K562 (cell line): ENCODE results near the gene GPATCH3. TPM values are rescaled to one million over a fixed set of nuclear protein-coding genes. Genes with fewer than 3 reads are reported as not detected.

ENCODE experiments used
- CHD1 ChIP-seq: fragments of 200-600 bp; sonication (generic); IDR thresholded peaks from one replicate; pipeline ENCODE4 v1.6.1; 2012; ENCODE audit warnings: mild to moderate bottlenecking, moderate library complexity, low read length, inconsistent platforms
- FOXA3 ChIP-seq, 2 experiments: fragments of 450-650 bp in 1 of 2; sonication (generic) in 1 of 2; formaldehyde crosslinking; IDR thresholded peaks in 1 of 2; conservative IDR thresholded peaks in 1 of 2; 2 replicates each; pipeline versions ENCODE4 v1.4.0 to v1.8.0; 2020 to 2022; ENCODE audit warnings: mild to moderate bottlenecking in 2 of 2, missing genetic modification reagents in 1 of 2
- HDGF ChIP-seq: fragments of 450-650 bp; IDR thresholded peaks from 2 replicates; pipeline ENCODE4 v1.6.1; 2016
- HNRNPLL ChIP-seq: fragments of 200-400 bp; formaldehyde crosslinking; IDR thresholded peaks from 2 replicates; pipeline ENCODE4 v1.6.1; 2017; ENCODE audit warnings: low read length, low read depth, mild to moderate bottlenecking; ENCODE audit not compliant: poor library complexity, severe bottlenecking
- NFXL1 ChIP-seq: fragments of 450-650 bp; formaldehyde crosslinking; IDR thresholded peaks from 2 replicates; pipeline ENCODE4 v1.4.0; 2021; ENCODE audit warnings: mild to moderate bottlenecking
- NR1H2 ChIP-seq: sonication (generic); formaldehyde crosslinking; IDR thresholded peaks from 2 replicates; pipeline ENCODE4 v1.4.0; 2020; ENCODE audit warnings: mild to moderate bottlenecking, missing genetic modification reagents
- PHB ChIP-seq: fragments of 250-450 bp; sonication (Bioruptor Pico); IDR thresholded peaks from 2 replicates; pipeline ENCODE4 v1.5.0; 2021
- POLR2AphosphoS5 ChIP-seq: IDR thresholded peaks from 2 replicates; pipeline ENCODE4 v1.6.1; 2011; ENCODE audit warnings: mild to moderate bottlenecking, low read depth, low read length, moderate library complexity; ENCODE audit not compliant: control insufficient read depth, insufficient read depth
- POLR2G ChIP-seq: fragments of 200-400 bp; formaldehyde crosslinking; IDR thresholded peaks from 2 replicates; pipeline ENCODE4 v1.6.1; 2017; ENCODE audit warnings: low read depth, mild to moderate bottlenecking, antibody characterized with exemption, low read length, moderate library complexity
- POU5F1 ChIP-seq: fragments of 150-350 bp; IDR thresholded peaks from 2 replicates; pipeline ENCODE4 v1.6.1; 2014; ENCODE audit warnings: borderline replicate concordance, low read length, low read depth, mild to moderate bottlenecking; ENCODE audit not compliant: partially characterized antibody
- PTTG1 ChIP-seq: fragments of 450-650 bp; IDR thresholded peaks from 2 replicates; pipeline ENCODE4 v1.6.1; 2016; ENCODE audit warnings: low read depth, mild to moderate bottlenecking, missing genetic modification characterization, missing compliant biosample characterization
- SMAD2 ChIP-seq: fragments of 150-350 bp; IDR thresholded peaks from 2 replicates; pipeline ENCODE4 v1.6.1; 2014; ENCODE audit warnings: low read depth, mild to moderate bottlenecking, low read length
- SOX6 ChIP-seq: fragments of 450-650 bp; IDR thresholded peaks from 2 replicates; pipeline ENCODE4 v1.6.1; 2014; ENCODE audit warnings: mild to moderate bottlenecking
- SPI1 ChIP-seq: IDR thresholded peaks from 2 replicates; pipeline ENCODE4 v1.6.1; 2011; ENCODE audit warnings: low read depth, low read length, control low read depth, borderline replicate concordance
- TBP ChIP-seq: optimal IDR thresholded peaks from 2 replicates; pipeline ENCODE3; 2011; ENCODE audit warnings: low read depth, low read length, improper control_type of control experiment
- ZNF311 ChIP-seq: fragments of 250-450 bp; sonication (Bioruptor Pico); IDR thresholded peaks from 2 replicates; pipeline ENCODE4 v1.4.0; 2020; ENCODE audit warnings: mild to moderate bottlenecking, moderate library complexity
- ZNF316 ChIP-seq: fragments of 450-650 bp; IDR thresholded peaks from 2 replicates; pipeline ENCODE4 v1.6.1; 2016
- ZNF668 ChIP-seq: fragments of 250-450 bp; sonication (Bioruptor Pico); IDR thresholded peaks from 2 replicates; pipeline ENCODE4 v1.8.0; 2022; ENCODE audit warnings: mild to moderate bottlenecking, inconsistent platforms
- polyA plus RNA-seq, 8 experiments: library from polyadenylated mRNA; depleted of rRNA in 4 of 8; stranded (reverse) in 5 of 8; unstranded in 3 of 8; fragments of >200 nt; fragmentation: Nextera tagmentation in 2 of 8; fragmentation: Illumina TruSeq in 1 of 8; extraction: Ambion mirVana in 2 of 8; extraction: Trizol in 1 of 8; gene quantifications; 2 replicates each; pipeline versions ENCODE4 v1.2.1 to v1.2.3, GENCODE V29; 2011 to 2014; ENCODE audit warnings: inconsistent platforms in 1 of 8, missing spikeins in 1 of 8
- total RNA-seq, 7 experiments: library from RNA; depleted of rRNA in 6 of 7; stranded (reverse); fragments of >200 nt in 6 of 7; fragmentation: Illumina TruSeq in 2 of 7; extraction: Trizol in 2 of 7; gene quantifications; 2 replicates each; pipeline versions ENCODE4 v1.2.1 to v1.2.3, GENCODE V29; 2011 to 2021; ENCODE audit warnings: low replicate concordance in 1 of 7
- TF ChIP-seq, protein P1 (sequence below): fragments of 250-450 bp; sonication (Bioruptor Pico); IDR thresholded peaks from 2 replicates; pipeline ENCODE4 v1.4.0; 2020; ENCODE audit warnings: mild to moderate bottlenecking
- TF ChIP-seq, protein P2 (sequence below): fragments of 250-450 bp; sonication (Bioruptor Pico); IDR thresholded peaks from 2 replicates; pipeline ENCODE4 v1.8.0; 2022; ENCODE audit warnings: inconsistent platforms
- TF ChIP-seq, protein P3 (sequence below), 2 experiments: IDR thresholded peaks; 2 replicates each; pipeline ENCODE4 v1.6.1; 2011; ENCODE audit warnings: borderline replicate concordance in 1 of 2, control low read depth in 1 of 2, low read depth in 1 of 2, low read length in 1 of 2, mild to moderate bottlenecking in 1 of 2, mixed read lengths in 1 of 2, moderate library complexity in 1 of 2; ENCODE audit not compliant: insufficient read depth in 1 of 2, insufficient read length in 1 of 2, poor library complexity in 1 of 2, severe bottlenecking in 1 of 2; ENCODE audit errors: extremely low read depth in 1 of 2

GPATCH3 gene
- total and polyA plus RNA-seq, 9 of the 15 experiments (the other 6 are each of a cell fraction or from before 2014, with no cell fraction given): 1.6 to 23.0 (median 13.3) TPM

GRCh38 chr1:26889551-26890466, 10.5 kb downstream of the GPATCH3 start, which contains the start of gene GPN2 (continued):
- TF ChIP-seq, protein P1, sequence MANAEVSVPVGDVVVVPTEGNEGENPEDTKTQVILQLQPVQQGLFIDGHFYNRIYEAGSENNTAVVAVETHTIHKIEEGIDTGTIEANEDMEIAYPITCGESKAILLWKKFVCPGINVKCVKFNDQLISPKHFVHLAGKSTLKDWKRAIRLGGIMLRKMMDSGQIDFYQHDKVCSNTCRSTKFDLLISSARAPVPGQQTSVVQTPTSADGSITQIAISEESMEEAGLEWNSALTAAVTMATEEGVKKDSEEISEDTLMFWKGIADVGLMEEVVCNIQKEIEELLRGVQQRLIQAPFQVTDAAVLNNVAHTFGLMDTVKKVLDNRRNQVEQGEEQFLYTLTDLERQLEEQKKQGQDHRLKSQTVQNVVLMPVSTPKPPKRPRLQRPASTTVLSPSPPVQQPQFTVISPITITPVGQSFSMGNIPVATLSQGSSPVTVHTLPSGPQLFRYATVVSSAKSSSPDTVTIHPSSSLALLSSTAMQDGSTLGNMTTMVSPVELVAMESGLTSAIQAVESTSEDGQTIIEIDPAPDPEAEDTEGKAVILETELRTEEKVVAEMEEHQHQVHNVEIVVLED (CRISPR knock-in tag): peak; percentile 73
- TF ChIP-seq POU5F1 (no peak), PTTG1 (tag) (no peak), CHD1 (peak; percentile 97), SMAD2 (no peak), HNRNPLL (peak; percentile 77), SPI1 (peak; percentile 93), TBP (peak; percentile 81), ZNF311 (CRISPR knock-in tag) (no peak), NR1H2 (CRISPR knock-in tag) (0 out of 2 replicates have a peak, but pooled peaks have one; percentile 68), POLR2G (peak; percentile 97), FOXA3 (CRISPR knock-in tag; conservative IDR thresholded peaks at IDR 0.05 in 1 of 2, IDR thresholded peaks at IDR 0.05 in 1 of 2) (peak in 1 of 2 experiments; percentile 77; a peak in 1 of 4 replicates), PHB (CRISPR knock-in tag) (0 out of 2 replicates have a peak, but pooled peaks have one; percentile 63), POLR2AphosphoS5 (peak; percentile 93), SOX6 (peak; percentile 24; the same call in 1 of the 2 replicates), HDGF (no peak), ZNF668 (no peak), NFXL1 (CRISPR knock-in tag) (no peak), ZNF316 (no peak)
- TF ChIP-seq, protein P2, sequence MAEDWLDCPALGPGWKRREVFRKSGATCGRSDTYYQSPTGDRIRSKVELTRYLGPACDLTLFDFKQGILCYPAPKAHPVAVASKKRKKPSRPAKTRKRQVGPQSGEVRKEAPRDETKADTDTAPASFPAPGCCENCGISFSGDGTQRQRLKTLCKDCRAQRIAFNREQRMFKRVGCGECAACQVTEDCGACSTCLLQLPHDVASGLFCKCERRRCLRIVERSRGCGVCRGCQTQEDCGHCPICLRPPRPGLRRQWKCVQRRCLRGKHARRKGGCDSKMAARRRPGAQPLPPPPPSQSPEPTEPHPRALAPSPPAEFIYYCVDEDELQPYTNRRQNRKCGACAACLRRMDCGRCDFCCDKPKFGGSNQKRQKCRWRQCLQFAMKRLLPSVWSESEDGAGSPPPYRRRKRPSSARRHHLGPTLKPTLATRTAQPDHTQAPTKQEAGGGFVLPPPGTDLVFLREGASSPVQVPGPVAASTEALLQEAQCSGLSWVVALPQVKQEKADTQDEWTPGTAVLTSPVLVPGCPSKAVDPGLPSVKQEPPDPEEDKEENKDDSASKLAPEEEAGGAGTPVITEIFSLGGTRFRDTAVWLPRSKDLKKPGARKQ: no peak
- TF ChIP-seq, protein P3, sequence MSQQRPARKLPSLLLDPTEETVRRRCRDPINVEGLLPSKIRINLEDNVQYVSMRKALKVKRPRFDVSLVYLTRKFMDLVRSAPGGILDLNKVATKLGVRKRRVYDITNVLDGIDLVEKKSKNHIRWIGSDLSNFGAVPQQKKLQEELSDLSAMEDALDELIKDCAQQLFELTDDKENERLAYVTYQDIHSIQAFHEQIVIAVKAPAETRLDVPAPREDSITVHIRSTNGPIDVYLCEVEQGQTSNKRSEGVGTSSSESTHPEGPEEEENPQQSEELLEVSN (IDR thresholded peaks at IDR 0.05; ENCODE audit: borderline replicate concordance in 1 of 2, extremely low read depth in 1 of 2, insufficient read depth in 1 of 2, insufficient read length in 1 of 2, low read depth in 1 of 2, low read length in 1 of 2, poor library complexity in 1 of 2, severe bottlenecking in 1 of 2): peak; percentile 40 to 78
